Measurements from ENCODE around the gene ANAPC7. TPM values are rescaled to one million over a fixed set of nuclear protein-coding genes. Genes with fewer than 3 reads are reported as not detected.
"Not testable (repeated sequence)": the region's sequence is repeated elsewhere in the genome, so short reads cannot be mapped to it uniquely, and the experiment has no call there.

The ANAPC7 gene
- total RNA-seq, 1 donor from 2014 or later: 64.8 TPM

- TF ChIP-seq CTCF (IDR thresholded peaks at IDR 0.05; ENCODE audit: unreplicated experiment): no peak
Observed at GRCh38 chr12:110421701-110422100, 18.2 kb upstream of the ANAPC7 start.

GRCh38 chr12:110421159-110421661 lies 17.7 kb upstream of the ANAPC7 start:
- no peak for TF ChIP-seq CTCF (IDR thresholded peaks at IDR 0.05; ENCODE audit: unreplicated experiment)
- Mint-ChIP-seq H3K27ac (ENCODE audit: unreplicated experiment) (no peak overlapping the region), H3K4me1 (ENCODE audit: unreplicated experiment) (peaks cover 8% of the 10 kb centered on the region), H3K36me3 (ENCODE audit: low read depth, unreplicated experiment) (no peaks in the 10 kb centered on the region), H3K27me3 (ENCODE audit: unreplicated experiment) (no peaks in the 10 kb centered on the region), H3K4me3 (ENCODE audit: unreplicated experiment) (no peak overlapping the region), H3K9me3 (ENCODE audit: unreplicated experiment) (no peaks in the 10 kb centered on the region)
- DNase-seq (ENCODE audit: low spot score): no peak

More at GRCh38 chr12:110421701-110422100, 18.2 kb upstream of the ANAPC7 start:
- no peak for DNase-seq (ENCODE audit: low spot score)
- H3K27me3 Mint-ChIP-seq (ENCODE audit: unreplicated experiment): no peaks in the 10 kb centered on the region
- H3K4me3 Mint-ChIP-seq (ENCODE audit: unreplicated experiment): no peak overlapping the region
- no peaks in the 10 kb centered on the region for H3K9me3 Mint-ChIP-seq (ENCODE audit: unreplicated experiment)
- no peak overlapping the region for H3K27ac Mint-ChIP-seq (ENCODE audit: unreplicated experiment)
- H3K4me1 Mint-ChIP-seq (ENCODE audit: unreplicated experiment): peaks cover 8% of the 10 kb centered on the region
- no peaks in the 10 kb centered on the region for H3K36me3 Mint-ChIP-seq (ENCODE audit: low read depth, unreplicated experiment)

- H3K4me3 Mint-ChIP-seq (ENCODE audit: unreplicated experiment); H3K4me1 Mint-ChIP-seq (ENCODE audit: unreplicated experiment); H3K27ac Mint-ChIP-seq (ENCODE audit: unreplicated experiment); H3K27me3 Mint-ChIP-seq (ENCODE audit: unreplicated experiment); H3K36me3 Mint-ChIP-seq (ENCODE audit: low read depth, unreplicated experiment); H3K9me3 Mint-ChIP-seq (ENCODE audit: unreplicated experiment); DNase-seq (ENCODE audit: low spot score): not testable (repeated sequence)
Observed at GRCh38 chr12:110420644-110421043, 17.1 kb upstream of the ANAPC7 start.

- not testable (repeated sequence) for H3K9me3 Mint-ChIP-seq (ENCODE audit: unreplicated experiment); H3K36me3 Mint-ChIP-seq (ENCODE audit: low read depth, unreplicated experiment); H3K4me3 Mint-ChIP-seq (ENCODE audit: unreplicated experiment); DNase-seq (ENCODE audit: low spot score); H3K4me1 Mint-ChIP-seq (ENCODE audit: unreplicated experiment); H3K27me3 Mint-ChIP-seq (ENCODE audit: unreplicated experiment)
- peak overlapping the region; percentile 5 for H3K27ac Mint-ChIP-seq (ENCODE audit: unreplicated experiment)
Observed at GRCh38 chr12:110417113-110417512, 13.6 kb upstream of the ANAPC7 start.

GRCh38 chr12:110410086-110410485 lies 6.6 kb upstream of the ANAPC7 start:
- not testable (repeated sequence) for H3K27me3 Mint-ChIP-seq (ENCODE audit: unreplicated experiment); H3K36me3 Mint-ChIP-seq (ENCODE audit: low read depth, unreplicated experiment); DNase-seq (ENCODE audit: low spot score); H3K4me1 Mint-ChIP-seq (ENCODE audit: unreplicated experiment); H3K4me3 Mint-ChIP-seq (ENCODE audit: unreplicated experiment); H3K9me3 Mint-ChIP-seq (ENCODE audit: unreplicated experiment); H3K27ac Mint-ChIP-seq (ENCODE audit: unreplicated experiment)

- H3K9me3 Mint-ChIP-seq (ENCODE audit: unreplicated experiment); H3K27ac Mint-ChIP-seq (ENCODE audit: unreplicated experiment); DNase-seq (ENCODE audit: low spot score); H3K4me3 Mint-ChIP-seq (ENCODE audit: unreplicated experiment); H3K27me3 Mint-ChIP-seq (ENCODE audit: unreplicated experiment); H3K36me3 Mint-ChIP-seq (ENCODE audit: low read depth, unreplicated experiment): not testable (repeated sequence)
- peaks cover 12% of the 10 kb centered on the region for H3K4me1 Mint-ChIP-seq (ENCODE audit: unreplicated experiment)
Observed at GRCh38 chr12:110405126-110405662, 1.7 kb upstream of the ANAPC7 start.

- Mint-ChIP-seq H3K36me3 (ENCODE audit: low read depth, unreplicated experiment) (peaks cover 5% of the 10 kb centered on the region), H3K4me1 (ENCODE audit: unreplicated experiment) (peaks cover 9% of the 10 kb centered on the region), H3K4me3 (ENCODE audit: unreplicated experiment) (peak overlapping the region; percentile 99), H3K9me3 (ENCODE audit: unreplicated experiment) (no peaks in the 10 kb centered on the region), H3K27ac (ENCODE audit: unreplicated experiment) (peak overlapping the region; percentile 99), H3K27me3 (ENCODE audit: unreplicated experiment) (peaks cover 2% of the 10 kb centered on the region)
- no peak for TF ChIP-seq CTCF (IDR thresholded peaks at IDR 0.05; ENCODE audit: unreplicated experiment)
- DNase-seq (ENCODE audit: low spot score): peak; percentile 63
Observed at GRCh38 chr12:110403976-110404682, 621 bp upstream of the ANAPC7 start.
